ENCODE results near the gene AXIN1.
"Not testable (repeated sequence)": the region's sequence is repeated elsewhere in the genome, so short reads cannot be mapped to it uniquely, and the experiment has no call there.

The AXIN1 gene

DNA sequence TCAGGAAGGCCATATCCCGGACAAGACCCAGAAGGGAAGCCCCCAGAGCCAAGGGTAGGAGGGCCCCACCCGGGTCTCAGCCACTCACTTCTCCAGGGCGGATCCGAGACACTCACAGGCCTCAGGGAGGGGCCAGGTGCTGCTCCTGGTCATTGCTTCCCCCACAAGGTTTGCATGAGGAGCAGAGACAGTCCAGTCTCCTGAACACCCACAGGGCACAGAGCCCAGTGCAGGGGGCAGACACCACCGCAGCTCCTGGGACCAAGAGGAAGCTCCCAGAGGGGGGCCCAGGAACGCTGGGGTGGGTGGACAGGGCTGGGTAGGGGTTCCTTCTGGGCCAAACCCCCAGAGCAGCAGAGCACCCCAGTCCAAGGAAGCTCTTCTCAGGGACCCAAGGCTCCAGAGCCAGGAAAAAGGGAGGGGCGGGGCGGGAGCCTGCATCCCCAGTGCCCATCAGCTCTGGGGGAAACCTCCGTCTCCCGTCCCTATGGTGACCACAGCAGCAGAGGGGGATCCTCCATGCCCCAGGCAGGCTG lies 18.5 kb upstream of the AXIN1 start:
- no peak for DNase-seq (ENCODE audit: low read depth, low spot score)

DNA sequence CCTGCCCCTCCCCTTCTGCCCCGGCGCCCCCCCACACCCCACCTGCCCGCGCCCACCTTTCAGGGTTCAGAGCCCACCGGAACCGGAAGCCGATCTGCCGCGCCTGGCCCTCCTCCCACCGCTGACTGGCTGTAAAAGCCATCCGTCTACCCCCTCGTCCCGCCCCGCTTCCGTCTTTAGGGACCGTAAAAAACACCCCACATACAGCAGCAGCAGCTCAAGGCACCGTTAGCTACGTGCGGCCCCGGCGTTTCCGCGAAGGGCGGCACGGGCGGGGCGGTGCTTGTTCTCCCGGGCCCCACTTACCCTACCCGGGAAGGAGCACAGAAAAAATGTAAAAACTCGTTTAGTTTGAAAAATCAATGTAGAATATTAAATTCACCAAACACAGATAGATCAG lies 17.9 kb upstream of the AXIN1 start, which contains the start of gene MRPL28:
TSS of gene MRPL28 (minus strand) at position 96 of the 400 bp plus-strand sequence. CDS start 320 bp downstream, outside the sequence.
- peak; percentile 86 for DNase-seq (ENCODE audit: low read depth, low spot score)

DNA sequence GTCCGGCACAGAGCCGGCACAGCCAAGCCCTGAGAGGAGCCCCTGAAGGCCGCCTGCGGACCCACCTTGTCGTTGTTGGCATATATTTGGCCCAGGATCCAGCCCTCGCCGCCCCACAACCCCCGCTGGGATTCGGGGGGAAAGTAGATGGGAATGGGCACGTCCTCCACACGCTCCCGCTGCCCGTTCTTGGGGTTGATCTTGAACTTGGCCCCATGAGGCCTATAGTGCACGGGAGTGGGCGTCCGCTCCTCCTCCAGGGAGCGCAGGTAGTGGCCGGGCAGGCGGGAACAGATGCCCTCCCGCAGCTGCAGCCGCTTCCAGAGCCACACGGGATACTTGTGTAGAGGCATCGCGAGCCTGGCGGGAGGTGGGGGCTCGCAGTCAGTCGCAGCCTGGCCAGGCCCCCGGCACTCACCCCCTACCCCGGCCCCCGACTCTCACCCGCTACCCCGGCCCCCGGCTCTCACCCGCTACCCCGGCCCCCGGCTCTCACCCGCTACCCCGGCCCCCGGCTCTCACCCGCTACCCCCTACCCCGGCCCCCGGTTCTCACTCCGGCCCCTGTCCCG lies 17.4 kb upstream of the AXIN1 start:
- no peak for DNase-seq (ENCODE audit: low read depth, low spot score)

DNA sequence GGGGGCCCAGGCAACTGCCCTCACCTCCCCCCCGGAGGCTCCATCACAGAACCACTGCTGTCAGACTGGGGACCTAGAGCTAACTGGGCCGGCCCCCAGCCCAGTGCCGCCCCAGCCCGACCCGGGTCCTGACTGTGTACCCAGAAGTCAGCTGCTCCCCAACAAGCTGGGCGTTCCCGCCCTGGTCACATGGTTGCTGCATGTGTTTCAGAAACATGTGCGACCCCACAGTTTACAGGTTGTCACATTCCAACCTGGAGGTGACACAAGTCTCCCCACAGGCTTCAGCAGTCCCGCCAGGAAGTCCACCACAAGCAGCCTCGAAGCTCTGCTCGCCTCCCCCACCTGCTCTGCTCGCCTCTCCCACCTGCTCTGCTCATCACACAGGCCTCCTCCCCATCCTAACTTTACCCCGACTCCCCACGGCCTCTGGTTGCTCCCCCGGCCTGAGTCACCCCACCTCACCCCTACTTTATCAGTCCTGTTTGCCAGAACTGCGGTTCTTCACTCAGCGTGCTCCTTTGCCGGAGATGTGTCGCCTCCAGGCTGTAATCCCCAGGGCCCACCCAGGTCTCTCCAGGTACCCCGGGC lies 16.8 kb upstream of the AXIN1 start:
- DNase-seq (ENCODE audit: low read depth, low spot score) = no peak

DNA sequence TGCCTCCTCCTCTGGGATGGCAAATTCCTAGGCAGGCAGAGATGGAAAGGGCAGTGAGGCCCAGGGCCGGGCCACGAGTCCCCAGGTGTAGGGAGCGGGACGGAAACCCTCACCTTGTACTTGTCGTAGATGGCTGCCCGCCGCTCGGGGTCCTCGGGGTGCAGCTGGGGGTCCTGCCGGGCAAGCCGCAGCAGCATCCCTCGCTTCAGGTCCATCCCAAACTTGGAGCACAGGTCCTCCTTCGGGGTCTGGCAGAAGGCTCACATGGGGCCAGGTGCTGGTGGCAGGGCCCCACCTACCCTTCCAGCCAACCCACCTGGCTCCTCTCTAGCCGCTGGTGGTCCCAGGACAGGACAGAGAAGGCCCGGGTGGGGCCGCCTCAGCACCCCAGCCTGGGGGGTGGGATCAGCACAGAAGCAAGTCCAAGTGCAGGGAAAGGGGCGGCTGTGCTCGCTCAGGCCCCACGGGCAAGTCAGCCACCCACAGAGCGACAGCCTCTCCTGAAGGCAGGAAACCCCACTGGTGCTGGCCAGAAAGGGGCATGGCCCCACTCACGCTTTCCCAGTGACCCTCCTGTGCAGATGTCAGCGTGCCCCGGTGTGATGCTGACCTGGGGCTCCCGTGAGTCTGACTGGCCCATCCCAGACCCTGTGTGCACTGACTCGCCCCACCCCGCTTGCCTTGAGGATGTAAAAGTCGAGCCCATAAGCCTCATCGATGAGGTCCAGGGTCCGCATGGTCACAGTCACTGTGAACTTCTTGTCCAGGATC lies 16.1 kb upstream of the AXIN1 start:
- DNase-seq (ENCODE audit: low read depth, low spot score) = no peak

DNA sequence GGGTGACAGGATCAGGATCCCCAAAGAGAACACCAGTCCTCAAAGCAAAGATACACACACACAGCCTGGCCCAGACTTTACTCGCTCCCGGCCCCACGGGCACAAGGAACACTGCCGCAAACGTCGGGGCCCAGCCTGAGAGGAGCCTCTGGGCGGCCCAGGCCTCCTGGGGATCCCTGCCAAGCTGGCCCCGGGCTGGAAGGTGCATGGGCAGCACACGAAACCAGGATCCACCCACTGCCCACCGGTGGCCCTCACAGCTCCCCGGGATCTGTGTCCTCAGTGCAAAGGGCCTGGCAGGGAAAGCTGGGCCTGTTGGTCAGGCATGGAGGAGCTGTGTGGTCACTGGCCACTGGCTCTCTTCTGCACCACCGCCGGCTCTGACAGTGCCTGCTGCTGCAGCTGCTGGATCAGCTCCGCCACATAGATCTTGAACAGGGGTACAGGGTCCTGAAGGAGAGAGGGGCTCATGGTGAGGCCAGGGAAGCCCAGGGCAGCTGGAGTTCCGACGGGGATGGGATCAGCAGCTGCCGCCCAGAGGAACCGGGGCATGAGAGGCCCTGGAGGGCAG lies 14.9 kb upstream of the AXIN1 start:
- DNase-seq (ENCODE audit: low read depth, low spot score) = no peak

DNA sequence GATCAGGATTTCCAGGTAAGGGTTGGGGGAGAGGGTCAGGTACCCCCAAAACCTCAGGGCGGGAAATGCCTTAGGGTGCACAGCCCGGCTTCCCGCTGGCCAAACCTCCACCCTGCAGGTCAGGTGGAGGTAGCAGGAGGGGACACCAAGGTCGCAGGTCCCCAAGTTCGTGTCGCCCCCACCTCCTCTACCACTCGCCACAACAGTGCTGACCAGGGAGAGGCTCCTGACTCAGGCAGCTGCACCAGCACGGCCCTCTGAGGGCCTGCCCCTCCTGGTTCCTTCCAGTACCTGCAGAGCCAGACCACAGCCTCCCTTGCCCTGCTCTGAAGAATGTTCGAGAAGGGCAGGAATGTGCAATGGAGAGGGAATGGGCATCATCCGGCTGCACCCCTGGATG lies 14.0 kb upstream of the AXIN1 start:
- no peak for DNase-seq (ENCODE audit: low read depth, low spot score)

DNA sequence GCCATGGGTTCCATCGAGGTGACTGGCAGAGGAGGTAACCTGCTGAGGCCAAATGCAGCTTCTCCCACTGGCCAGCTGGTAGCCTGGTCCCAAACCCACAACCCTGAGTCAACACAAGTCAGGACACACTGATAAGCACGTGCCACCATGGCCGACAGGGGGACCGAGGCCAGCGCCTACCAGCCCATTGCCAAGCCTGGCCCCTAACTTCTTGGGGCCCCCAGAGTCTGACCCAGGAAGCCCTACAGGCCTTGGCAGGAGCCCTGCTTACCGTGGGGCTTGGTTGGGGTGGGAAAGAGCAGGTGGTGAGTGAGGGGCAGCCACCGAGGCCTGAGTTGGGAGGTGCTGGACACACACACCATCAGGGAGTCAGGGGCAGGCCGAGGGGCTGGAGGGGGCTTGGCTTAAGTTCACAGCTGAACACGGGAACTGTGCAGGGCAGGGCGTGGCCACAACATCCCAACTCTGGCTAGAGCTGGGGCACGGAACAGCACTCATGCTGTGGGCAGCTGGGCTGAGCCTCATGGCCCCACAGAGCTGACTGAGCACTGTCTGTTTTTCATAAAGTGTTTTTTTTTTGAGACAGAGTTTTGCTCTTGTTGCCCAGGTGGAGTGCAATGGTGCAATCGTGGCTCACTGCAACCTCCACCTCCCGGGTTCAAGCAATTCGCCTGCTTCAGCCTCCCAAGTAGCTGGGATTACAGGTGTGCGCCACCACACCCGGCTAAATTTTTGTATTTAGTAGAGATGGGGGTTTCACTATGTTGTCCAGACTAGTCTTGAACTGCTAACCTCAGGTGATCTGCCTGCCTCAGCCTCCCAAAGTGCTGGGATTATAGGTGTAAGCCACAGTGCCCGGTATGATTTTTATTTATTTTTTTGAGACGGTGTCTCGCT lies 12.3 kb upstream of the AXIN1 start:
- DNase-seq (ENCODE audit: low read depth, low spot score) = no peak

DNA sequence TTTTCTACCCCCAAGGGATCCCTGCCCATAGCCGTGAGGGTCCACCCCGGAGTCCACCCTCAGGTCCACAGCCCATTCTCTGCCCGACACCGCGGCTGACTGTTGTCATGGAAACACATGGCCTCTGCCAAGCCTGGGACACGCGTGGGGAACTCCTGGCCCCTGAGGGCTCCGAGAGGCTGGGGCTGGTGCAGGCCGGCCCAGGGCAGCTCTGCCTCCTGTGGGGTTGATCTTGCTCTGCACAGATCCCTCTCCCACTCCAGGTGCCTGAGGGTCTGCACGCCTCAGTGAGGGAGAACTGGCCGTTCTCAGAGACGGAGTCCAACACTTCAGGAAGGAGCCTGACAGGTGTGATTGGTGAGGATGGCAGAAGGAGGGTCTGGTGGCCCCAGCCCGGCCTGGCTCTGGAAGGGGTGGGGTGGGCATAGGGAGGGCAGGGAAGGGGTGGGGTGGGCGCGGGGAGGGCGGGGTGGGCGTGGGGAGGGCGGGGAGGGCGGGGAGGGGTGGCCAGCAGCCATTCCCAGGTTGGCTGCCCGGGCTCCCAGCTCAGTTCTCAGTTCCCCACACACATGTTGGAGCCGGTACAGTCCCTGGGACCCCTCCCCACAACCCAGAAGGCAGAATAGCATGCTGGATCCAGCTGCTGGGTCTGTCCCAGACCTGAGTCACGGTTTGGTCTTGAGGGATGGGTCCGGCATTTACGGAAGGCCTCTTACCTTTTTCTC lies 11.4 kb upstream of the AXIN1 start:
- no peak for DNase-seq (ENCODE audit: low read depth, low spot score)

DNA sequence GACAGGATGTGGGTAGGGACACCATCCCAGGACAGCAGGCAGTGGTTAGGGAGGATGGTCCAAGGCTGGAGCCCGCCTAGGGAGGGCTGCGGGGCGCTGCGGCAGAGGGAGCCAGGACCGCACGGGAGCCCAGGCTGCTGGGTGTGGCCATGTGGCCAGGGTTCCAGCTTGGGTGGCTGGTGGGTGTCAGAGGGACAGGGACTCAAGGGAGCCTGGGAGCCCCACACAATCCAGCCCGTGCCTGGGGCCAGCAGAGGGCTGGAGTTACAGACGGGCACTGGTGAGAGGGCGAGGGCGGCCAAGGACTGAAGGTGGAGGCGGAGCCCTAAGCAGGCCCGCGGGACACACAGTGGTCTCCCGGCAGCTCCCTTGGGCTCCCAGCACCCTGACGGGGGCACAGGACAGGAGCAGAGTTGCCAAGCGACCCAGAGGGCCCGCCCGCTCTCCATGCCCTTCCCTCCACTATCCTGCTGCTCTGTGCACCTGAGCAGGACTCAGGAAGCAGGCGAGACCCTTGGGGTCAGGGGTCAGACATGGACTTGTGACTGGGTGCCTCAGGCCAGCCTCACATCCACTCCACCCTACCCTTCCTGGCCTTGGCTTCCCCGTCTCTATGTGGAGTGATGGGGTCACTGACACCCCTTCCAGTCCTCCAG lies 10.7 kb upstream of the AXIN1 start:
- no peak for DNase-seq (ENCODE audit: low read depth, low spot score)

DNA sequence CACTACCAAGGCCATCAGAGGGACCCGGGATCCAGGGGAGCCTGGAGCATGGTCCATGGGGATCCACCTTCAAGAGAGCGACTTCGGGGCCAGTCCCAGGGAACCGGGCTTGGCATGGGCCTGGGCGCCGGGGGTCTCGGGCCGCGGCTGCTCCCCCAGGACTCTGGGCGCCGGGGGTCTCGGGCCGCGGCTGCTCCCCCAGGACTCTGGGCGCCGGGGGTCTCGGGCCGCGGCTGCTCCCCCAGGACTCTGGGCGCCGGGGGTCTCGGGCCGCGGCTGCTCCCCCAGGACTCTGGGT lies 10.1 kb upstream of the AXIN1 start:
- not testable (repeated sequence) for DNase-seq (ENCODE audit: low read depth, low spot score)

DNA sequence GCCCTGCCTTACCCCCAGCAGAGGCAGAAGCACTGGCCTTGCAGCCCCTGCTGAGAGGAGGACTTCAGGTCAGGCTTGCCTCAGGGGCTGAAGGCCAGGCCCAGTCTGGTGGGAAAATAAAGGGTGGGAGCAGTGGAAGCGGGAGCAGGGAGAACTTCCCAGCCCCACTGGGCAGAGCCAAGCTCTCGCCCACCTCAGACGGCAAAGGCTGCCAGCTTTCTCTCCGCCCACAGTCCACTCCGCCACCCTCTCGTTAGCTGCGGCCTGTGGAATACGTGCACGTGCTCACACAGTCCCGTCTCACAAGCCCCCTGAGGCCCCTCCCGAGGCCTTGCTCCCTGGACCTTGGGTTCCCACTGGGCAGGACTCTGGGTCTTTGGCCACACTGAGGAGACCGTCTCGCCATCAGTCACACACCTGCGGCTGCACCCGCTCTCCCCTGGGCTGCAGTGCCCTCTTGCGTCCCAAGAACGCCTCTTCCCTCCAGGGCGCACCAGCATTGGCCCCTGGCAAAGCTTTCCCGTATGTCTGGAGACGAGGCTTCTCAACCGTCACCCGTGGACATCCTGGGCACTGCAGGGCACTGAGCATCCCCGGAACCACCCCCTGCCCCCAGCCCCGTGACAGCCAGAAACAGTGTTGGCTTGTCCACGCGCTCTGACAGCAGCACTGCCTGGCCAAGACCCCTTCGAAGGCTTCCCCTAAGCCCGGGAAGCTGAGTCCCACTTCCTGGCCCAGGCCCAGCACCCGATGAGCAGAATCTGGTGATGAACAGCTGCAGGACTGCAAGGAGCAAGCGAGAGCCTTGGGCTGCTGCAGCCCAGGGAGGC lies 9.6 kb upstream of the AXIN1 start:
- DNase-seq (ENCODE audit: low read depth, low spot score) = no peak

DNA sequence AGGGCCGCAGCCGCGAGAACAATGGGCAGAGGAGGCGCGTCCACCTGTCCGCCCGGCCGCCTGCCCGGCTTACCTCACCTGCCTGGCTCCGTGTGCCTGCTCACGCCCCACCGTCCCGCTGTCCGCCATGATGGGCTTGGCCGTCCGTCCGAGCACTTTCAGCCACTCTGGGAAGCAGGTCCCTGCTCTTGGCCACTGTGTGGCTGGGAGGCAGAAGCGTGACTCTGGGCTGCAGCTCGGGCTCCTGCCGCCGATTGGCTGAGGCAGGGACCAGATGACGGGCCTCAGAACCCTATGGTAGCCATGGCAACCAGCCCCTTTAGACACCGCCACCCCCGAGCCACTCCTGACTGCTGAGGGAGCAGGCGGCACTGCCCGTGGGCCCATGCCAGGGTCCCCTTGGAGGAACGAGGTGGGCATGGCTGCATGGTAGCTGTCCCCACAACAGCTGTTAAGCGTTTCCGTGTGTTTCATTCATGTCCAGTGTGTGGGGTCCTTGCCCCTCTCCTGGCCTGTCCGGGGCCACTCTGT lies 8.9 kb upstream of the AXIN1 start:
- DNase-seq (ENCODE audit: low read depth, low spot score) = no peak

DNA sequence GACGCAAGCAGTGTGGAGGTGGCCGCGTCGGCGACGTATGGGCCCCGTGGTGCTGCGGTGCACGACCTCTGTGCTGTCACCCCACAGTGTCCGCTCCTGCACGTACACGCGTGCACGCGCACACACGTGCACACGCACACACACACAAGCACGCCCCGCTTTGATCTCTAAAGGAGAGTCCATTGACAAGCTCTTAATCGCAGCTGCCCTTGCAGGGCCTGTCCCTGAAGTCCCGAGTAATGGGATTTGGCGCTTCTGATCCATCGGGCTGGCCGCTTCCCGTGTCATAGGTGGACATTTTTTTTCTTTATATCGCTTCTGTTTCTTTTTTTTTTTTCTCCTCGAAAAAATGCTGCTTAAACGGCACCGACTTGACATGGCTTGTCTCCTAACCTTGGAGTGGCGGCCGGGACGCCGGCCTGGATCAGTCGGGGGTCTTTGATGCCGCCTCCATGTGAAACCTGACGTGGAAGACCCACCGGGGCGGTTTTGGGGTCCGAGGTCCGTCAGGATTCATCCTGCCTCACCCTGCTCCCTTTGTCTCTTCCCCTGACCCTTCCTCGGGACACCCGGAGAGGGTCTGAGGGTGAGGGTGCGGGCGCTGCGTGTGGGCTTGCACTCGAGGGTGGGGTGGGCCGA lies 8.3 kb upstream of the AXIN1 start:
- no peak for DNase-seq (ENCODE audit: low read depth, low spot score)

DNA sequence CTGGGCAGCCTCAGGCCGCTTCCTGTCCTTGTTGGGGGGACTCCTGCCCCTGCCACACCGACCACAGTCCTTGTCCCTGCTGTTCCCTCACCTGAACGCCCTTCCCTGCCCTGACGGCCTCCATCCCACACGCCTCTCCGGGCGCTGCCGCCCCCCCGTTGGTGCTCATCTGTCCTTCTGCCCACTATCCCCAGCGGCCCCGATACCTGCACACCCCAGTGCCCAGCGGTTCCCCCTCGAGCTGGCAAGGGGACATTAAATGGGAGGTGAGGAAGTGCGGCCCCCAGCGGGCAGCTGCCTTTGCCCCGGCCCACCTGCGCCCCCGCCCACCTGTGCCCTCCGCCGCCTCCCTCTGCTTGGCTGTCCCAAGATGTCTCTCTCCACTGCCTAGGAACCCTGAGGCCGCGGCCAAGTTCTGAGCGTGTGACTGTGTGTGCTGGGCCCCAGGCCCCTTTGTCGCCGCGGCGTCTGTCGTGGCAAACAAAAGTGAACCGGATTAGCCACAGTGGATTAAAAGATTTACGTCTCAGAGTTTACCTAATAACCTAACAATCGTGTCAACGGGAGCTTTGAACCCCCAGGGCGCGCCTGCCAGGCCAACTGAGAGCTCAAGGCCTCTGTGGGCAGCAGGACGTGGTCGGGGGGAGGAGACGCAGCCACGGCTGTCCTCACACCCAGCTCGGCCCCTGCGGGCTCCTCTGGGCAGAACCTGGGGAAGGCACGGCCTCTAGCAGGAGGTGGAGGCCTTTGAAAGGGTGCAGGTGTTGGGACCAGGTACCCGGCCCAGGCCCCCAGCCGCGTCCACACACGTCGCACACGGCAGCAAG lies 7.6 kb upstream of the AXIN1 start:
- DNase-seq (ENCODE audit: low read depth, low spot score) = no peak

DNA sequence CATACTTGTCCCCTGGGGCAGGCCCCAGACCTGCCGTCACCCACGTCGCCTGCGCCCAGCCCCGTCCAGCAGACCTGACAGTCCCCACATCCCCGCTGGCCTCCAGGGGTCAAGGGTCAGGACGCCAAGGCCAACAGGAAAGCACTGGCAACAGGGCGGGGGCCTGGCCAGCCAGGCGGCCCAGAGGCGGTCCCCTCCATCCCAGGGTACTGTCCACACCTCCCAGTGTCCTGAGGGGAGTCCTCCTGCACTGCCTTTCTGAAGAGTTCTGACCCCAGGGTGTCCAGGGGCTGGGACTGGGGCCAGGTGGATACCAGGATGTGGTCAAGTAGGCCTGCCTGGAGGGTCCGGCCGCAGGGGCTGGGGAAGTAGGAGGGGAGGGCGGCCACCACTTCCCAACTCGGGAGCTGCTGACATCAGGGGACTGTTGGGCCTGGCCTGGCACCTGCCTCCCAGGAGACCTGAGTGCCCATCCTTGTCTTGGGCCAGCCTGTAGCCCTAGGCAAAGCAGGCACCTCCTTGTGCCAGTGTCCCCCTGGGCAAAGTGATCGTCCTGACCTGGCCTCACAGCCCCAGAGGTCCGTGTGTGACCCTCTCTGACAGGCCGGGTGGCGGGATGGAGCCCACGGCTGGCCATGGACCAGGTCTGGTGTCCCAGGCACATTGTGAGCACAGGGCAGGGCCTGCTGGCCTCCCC lies 6.7 kb upstream of the AXIN1 start:
- no peak for DNase-seq (ENCODE audit: low read depth, low spot score)

DNA sequence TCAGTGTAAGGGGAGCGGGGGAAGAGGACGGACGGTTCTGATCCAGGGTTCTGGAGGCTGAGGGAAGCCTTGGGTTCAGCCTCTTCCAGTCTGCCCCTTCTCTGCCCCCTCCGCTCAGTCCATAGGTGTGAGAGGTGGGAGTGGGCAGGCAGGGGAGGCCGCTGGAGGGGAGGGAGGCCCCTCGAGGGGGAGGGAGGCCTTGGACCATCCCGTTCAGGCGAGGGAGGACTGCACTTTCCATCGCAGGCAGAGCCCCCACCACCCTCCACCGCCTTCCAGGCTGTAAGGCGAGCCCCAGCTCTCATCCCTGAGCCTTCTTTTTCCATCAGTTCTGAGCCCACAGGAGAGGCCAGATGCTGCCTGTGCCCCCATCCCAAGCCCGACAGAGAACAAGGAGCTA lies 4.2 kb upstream of the AXIN1 start:
- DNase-seq (ENCODE audit: low read depth, low spot score) = no peak

Measured in smooth muscle cell of the brain vasculature (primary cell).